Neuronal stem cell (in vitro differentiated cells): ENCODE data around the gene SENP7.

Experiments
- DNase-seq: peaks from one replicate; pipeline ENCODE4 v3.0.0-alpha.2; 2013; ENCODE audit warnings: low spot score
- H2AFZ ChIP-seq: one replicate; pipeline ENCODE4 v1.6.1; 2013; ENCODE audit warnings: mild to moderate bottlenecking, low read length, inconsistent platforms
- H2AK5ac ChIP-seq: 2 replicates; pipeline ENCODE4 v1.6.1; 2013; ENCODE audit warnings: low read depth, mild to moderate bottlenecking, inconsistent platforms, low read length, moderate library complexity, mixed read lengths
- H2BK120ac ChIP-seq: 2 replicates; pipeline ENCODE4 v1.6.1; 2013; ENCODE audit warnings: low read depth, mild to moderate bottlenecking, inconsistent platforms, low read length, moderate library complexity, mixed read lengths
- H2BK12ac ChIP-seq: one replicate; pipeline ENCODE4 v1.6.1; 2013; ENCODE audit warnings: low read length, inconsistent platforms
- H2BK15ac ChIP-seq: 2 replicates; pipeline ENCODE4 v1.6.1; 2013; ENCODE audit warnings: mild to moderate bottlenecking, low read length, inconsistent platforms, mixed read lengths
- H2BK5ac ChIP-seq: one replicate; pipeline ENCODE4 v1.6.1; 2013; ENCODE audit warnings: inconsistent platforms, mild to moderate bottlenecking, low read length, moderate library complexity
- H3K14ac ChIP-seq: one replicate; pipeline ENCODE4 v1.6.1; 2013; ENCODE audit warnings: low read length, inconsistent platforms
- H3K18ac ChIP-seq: 2 replicates; pipeline ENCODE4 v1.6.1; 2013; ENCODE audit warnings: low read length, inconsistent platforms
- H3K23ac ChIP-seq: 2 replicates; pipeline ENCODE4 v1.6.1; 2013; ENCODE audit warnings: low read depth, mild to moderate bottlenecking, mixed read lengths, low read length, inconsistent platforms; ENCODE audit not compliant: poor library complexity
- H3K27ac ChIP-seq: replicated peaks from 3 replicates; pipeline ENCODE4 v1.5.1; 2013; ENCODE audit warnings: low read length, inconsistent platforms
- H3K27me3 ChIP-seq, 3 experiments: 2 replicates each; pipeline ENCODE4 v1.6.1; 2013; ENCODE audit warnings: low read length in 3 of 3, mild to moderate bottlenecking in 2 of 3, inconsistent platforms in 1 of 3, low read depth in 1 of 3, mixed read lengths in 1 of 3, moderate library complexity in 1 of 3; ENCODE audit not compliant: control insufficient read depth in 3 of 3, insufficient read depth in 3 of 3
- H3K36me3 ChIP-seq, 2 donors: replicated peaks in 1 of 2; 2 replicates each; pipeline ENCODE4 v1.6.1; 2013; ENCODE audit warnings: low read length in 2 of 2; ENCODE audit not compliant: control insufficient read depth in 2 of 2, insufficient read depth in 2 of 2
- H3K4ac ChIP-seq: 2 replicates; pipeline ENCODE4 v1.6.1; 2013; ENCODE audit warnings: inconsistent platforms, mild to moderate bottlenecking, low read length, moderate library complexity
- H3K4me1 ChIP-seq, 2 donors: 1 replicate in 1 of 2; 2 replicates in 1 of 2; pipeline ENCODE4 v1.6.1; 2013; ENCODE audit warnings: low read length in 2 of 2, low read depth in 1 of 2; ENCODE audit not compliant: control insufficient read depth in 2 of 2, insufficient read depth in 1 of 2
- H3K4me2 ChIP-seq: one replicate; pipeline ENCODE4 v1.6.1; 2013; ENCODE audit warnings: mild to moderate bottlenecking, low read length, inconsistent platforms; ENCODE audit not compliant: insufficient read depth, poor library complexity, severe bottlenecking
- H3K4me3 ChIP-seq, 2 donors: 2 replicates each; pipeline ENCODE4 v1.5.1; 2013; ENCODE audit warnings: low read length in 2 of 2, mild to moderate bottlenecking in 2 of 2, inconsistent platforms in 1 of 2, moderate library complexity in 1 of 2
- H3K79me1 ChIP-seq: one replicate; pipeline ENCODE4 v1.6.1; 2013; ENCODE audit warnings: low read depth, mild to moderate bottlenecking, inconsistent platforms, low read length, moderate library complexity
- H3K9ac ChIP-seq: one replicate; pipeline ENCODE4 v1.6.1; 2013; ENCODE audit warnings: mild to moderate bottlenecking, low read depth, low read length, inconsistent platforms; ENCODE audit not compliant: poor library complexity
- H3K9me3 ChIP-seq, 2 donors: replicated peaks in 1 of 2; 2 replicates each; pipeline versions ENCODE3 to v1.6.1; 2013; ENCODE audit warnings: low read length in 2 of 2, mild to moderate bottlenecking in 2 of 2, inconsistent platforms in 1 of 2, low read depth in 1 of 2, mixed read lengths in 1 of 2, moderate library complexity in 1 of 2; ENCODE audit not compliant: control insufficient read depth in 2 of 2, insufficient read depth in 1 of 2
- H4K8ac ChIP-seq: one replicate; pipeline ENCODE4 v1.6.1; 2013; ENCODE audit warnings: low read depth, mild to moderate bottlenecking, inconsistent platforms, low read length, moderate library complexity
- H4K91ac ChIP-seq: one replicate; pipeline ENCODE4 v1.6.1; 2013; ENCODE audit warnings: low read length, low read depth, mild to moderate bottlenecking, inconsistent platforms; ENCODE audit not compliant: poor library complexity
- WGBS, 2 donors: extraction: QIAGEN DNeasy Blood & Tissue Kit; methylation state at CpG; one replicate each; pipeline ENCODE4 v1.1.7; 2013; ENCODE audit warnings: missing lambda C conversion rate in 2 of 2, mixed read lengths in 1 of 2; ENCODE audit not compliant: insufficient read length in 2 of 2, insufficient replicate concordance in 1 of 2; ENCODE audit errors: extremely low coverage in 2 of 2; 5-methylcytosine and 5-hydroxymethylcytosine counted together

The SENP7 gene

DNA sequence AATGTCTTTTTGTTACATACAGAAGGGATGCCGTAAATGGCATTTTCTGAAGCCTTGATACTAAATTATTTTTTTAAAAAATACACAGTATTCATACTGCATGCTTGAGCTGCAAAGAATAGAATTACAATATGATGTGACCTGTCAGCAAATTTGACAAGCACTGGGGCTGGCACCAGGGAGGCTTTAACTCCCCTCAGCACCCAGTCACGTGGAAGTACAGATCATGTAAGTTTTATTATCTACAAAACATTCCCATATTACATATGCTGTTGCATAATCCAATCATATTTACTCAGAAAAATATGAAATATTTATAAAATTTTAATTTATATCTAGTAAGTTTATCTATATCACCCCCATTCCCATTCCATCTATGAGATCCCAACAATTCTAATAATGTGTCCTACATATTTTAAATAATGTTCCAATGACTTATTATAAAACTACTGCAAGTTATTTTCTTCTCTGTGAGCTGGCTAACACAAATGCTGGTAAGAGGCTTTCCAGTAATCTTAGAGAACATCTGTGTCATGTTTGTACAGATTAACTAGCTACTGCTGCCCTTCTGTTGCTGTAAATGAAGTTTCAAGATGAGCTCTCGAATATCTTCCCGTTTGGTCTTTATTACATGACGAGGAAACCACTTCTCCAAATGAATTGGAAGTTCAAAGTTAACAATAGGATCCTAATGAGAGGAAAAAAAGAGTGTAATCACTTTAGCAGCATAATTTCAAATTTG, 187.4 kb downstream of the SENP7 start:
- Histone ChIP-seq H4K8ac (no peak overlapping the region), H4K91ac (no peak overlapping the region), H2AFZ (no peak overlapping the region), H3K9me3 (no peaks in the 10 kb centered on the region), H2AK5ac (no peak overlapping the region), H3K4me1 (no peaks in the 10 kb centered on the region), H2BK120ac (no peak overlapping the region), H3K23ac (no peak overlapping the region), H3K4me2 (no peak overlapping the region), H3K14ac (no peak overlapping the region), H3K79me1 (no peaks in the 10 kb centered on the region), H2BK12ac (no peak overlapping the region), H3K4ac (no peak overlapping the region), H3K9ac (no peak overlapping the region), H2BK5ac (no peak overlapping the region), H3K27me3 (no peaks in the 10 kb centered on the region), H3K27ac (no peak overlapping the region), H3K18ac (no peak overlapping the region), H3K4me3 (no peak overlapping the region), H2BK15ac (no peak overlapping the region), H3K36me3 (peaks cover 0 to 39% of the 10 kb centered on the region in 2 donors)
- WGBS, 2 donors, result no CpG with 5 or more reads among the region's 5 CpGs
- DNase-seq, result no peak

DNA sequence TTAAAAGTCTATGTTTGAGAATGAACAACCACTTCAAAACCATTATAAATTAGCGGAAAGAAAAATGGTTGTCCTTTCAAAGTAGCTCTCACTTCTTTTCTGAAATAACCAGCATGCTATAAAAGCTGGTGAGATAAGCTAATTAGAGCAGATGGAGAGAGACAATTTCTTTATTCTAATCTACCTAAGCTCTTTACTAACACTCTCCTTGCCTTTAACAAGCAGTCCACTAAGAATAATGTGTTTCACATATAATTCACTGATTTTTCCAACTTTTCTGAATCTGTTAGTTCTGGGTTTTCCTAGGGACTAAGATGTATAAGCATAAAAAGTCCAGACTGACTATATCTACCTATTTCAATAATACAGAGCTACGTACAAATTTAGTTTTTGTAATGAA, 192.5 kb downstream of the SENP7 start, which contains the start of gene IMPG2:
Gene IMPG2 (minus strand): TSS at position 101 of the 400 bp plus-strand sequence. CDS start 203 bp downstream, outside the sequence.
- H3K27me3 ChIP-seq, result no peaks in the 10 kb centered on the region
- no peak within 1 kb of the TSS for H3K4me2 ChIP-seq
- no peak within 1 kb of the TSS for H3K27ac ChIP-seq
- H3K4me1 ChIP-seq, result no peaks in the 10 kb centered on the region
- H2BK15ac ChIP-seq, result no peak within 1 kb of the TSS
- H3K4ac ChIP-seq, result no peak within 1 kb of the TSS
- H2AFZ ChIP-seq, result no peak within 1 kb of the TSS
- H3K14ac ChIP-seq, result no peak within 1 kb of the TSS
- H3K4me3 ChIP-seq, result no peak within 1 kb of the TSS
- H2BK120ac ChIP-seq, result no peak within 1 kb of the TSS
- peaks cover 0 to 3% of the 10 kb centered on the region in 2 donors for H3K36me3 ChIP-seq
- no peak within 1 kb of the TSS for H4K8ac ChIP-seq
- H3K9me3 ChIP-seq, result no peaks in the 10 kb centered on the region
- no peak within 1 kb of the TSS for H4K91ac ChIP-seq
- H3K18ac ChIP-seq, result no peak within 1 kb of the TSS
- DNase-seq, result no peak
- H3K23ac ChIP-seq, result no peak within 1 kb of the TSS
- WGBS, 2 donors, result no CpG with 5 or more reads among the region's 2 CpGs
- no peaks in the 10 kb centered on the region for H3K79me1 ChIP-seq
- no peak within 1 kb of the TSS for H2BK12ac ChIP-seq
- no peak within 1 kb of the TSS for H3K9ac ChIP-seq
- H2AK5ac ChIP-seq, result no peak within 1 kb of the TSS
- no peak within 1 kb of the TSS for H2BK5ac ChIP-seq

DNA sequence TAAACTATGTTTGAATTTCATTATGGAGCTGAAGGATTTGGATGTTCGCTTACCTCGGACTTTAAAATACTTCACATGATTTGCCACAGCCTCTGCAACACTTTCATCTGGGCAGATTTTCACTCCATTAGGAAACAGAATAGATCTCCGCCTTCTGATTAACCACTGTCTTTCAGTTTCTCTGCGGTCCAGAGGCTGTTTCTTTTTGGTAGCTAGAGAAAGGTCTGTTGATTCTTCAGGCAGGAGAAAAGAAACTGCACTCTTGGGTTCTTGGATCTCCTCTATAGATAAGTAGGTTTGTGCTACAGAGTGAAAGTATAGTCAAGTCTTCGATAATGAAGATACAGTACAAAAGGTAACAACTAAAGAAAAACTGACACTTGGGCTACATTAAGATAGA, 193.5 kb downstream of the SENP7 start:
- no peak overlapping the region for H3K4me2 ChIP-seq

DNA sequence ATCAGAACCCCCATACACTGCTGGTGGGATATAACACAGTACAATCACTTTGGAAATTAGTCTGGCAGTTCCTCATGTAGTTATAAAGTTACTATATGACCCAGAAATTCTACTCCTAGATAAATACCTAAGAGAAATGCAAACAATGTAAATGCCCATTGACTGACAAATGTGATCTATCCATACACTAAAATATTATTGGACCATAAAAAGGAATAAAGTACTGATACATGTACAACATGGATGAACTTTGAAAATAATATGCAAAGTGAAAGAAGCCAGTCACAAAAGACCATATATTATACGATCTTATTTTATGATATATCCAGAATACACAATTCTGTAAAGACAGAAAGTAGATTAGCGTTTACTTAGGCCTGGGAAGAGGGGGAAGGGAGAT, 200.5 kb downstream of the SENP7 start:
- Histone ChIP-seq H3K9me3 (peaks cover 4 to 8% of the 10 kb centered on the region in 2 donors), H2AFZ (no peak overlapping the region), H3K23ac (no peak overlapping the region), H3K79me1 (no peaks in the 10 kb centered on the region), H2BK5ac (no peak overlapping the region), H3K18ac (no peak overlapping the region), H3K27ac (no peak overlapping the region), H3K27me3 (no peaks in the 10 kb centered on the region), H3K4me3 (no peak overlapping the region), H3K4me1 (no peaks in the 10 kb centered on the region), H4K8ac (no peak overlapping the region), H2BK120ac (no peak overlapping the region), H3K14ac (no peak overlapping the region), H4K91ac (no peak overlapping the region), H2BK15ac (no peak overlapping the region), H3K9ac (no peak overlapping the region), H2AK5ac (no peak overlapping the region), H3K36me3 (no peaks in the 10 kb centered on the region), H3K4me2 (no peak overlapping the region), H2BK12ac (no peak overlapping the region), H3K4ac (no peak overlapping the region)
- WGBS, 2 donors, result no CpG with 5 or more reads among the region's 2 CpGs
- no peak for DNase-seq

More for the DNA sequence above, 193.5 kb downstream of the SENP7 start:
- no peaks in the 10 kb centered on the region for H3K36me3 ChIP-seq
- H2BK120ac ChIP-seq, result no peak overlapping the region
- H2BK5ac ChIP-seq, result no peak overlapping the region
- no peak overlapping the region for H3K4ac ChIP-seq
- no peak overlapping the region for H4K91ac ChIP-seq
- H3K27ac ChIP-seq, result no peak overlapping the region
- H3K4me1 ChIP-seq, result no peaks in the 10 kb centered on the region
- no peak overlapping the region for H3K23ac ChIP-seq
- no peak for DNase-seq
- H2AK5ac ChIP-seq, result no peak overlapping the region
- H2BK12ac ChIP-seq, result no peak overlapping the region
- no peak overlapping the region for H3K18ac ChIP-seq
- no peaks in the 10 kb centered on the region for H3K9me3 ChIP-seq
- H3K27me3 ChIP-seq, result no peaks in the 10 kb centered on the region
- WGBS, 2 donors, result no CpG with 5 or more reads among the region's 5 CpGs
- no peaks in the 10 kb centered on the region for H3K79me1 ChIP-seq
- H4K8ac ChIP-seq, result no peak overlapping the region
- H2AFZ ChIP-seq, result no peak overlapping the region
- H3K14ac ChIP-seq, result no peak overlapping the region
- no peak overlapping the region for H3K4me3 ChIP-seq
- H2BK15ac ChIP-seq, result no peak overlapping the region
- H3K9ac ChIP-seq, result no peak overlapping the region
